Measurements from ENCODE around the gene NR1H2.

Gene NR1H2

DNA sequence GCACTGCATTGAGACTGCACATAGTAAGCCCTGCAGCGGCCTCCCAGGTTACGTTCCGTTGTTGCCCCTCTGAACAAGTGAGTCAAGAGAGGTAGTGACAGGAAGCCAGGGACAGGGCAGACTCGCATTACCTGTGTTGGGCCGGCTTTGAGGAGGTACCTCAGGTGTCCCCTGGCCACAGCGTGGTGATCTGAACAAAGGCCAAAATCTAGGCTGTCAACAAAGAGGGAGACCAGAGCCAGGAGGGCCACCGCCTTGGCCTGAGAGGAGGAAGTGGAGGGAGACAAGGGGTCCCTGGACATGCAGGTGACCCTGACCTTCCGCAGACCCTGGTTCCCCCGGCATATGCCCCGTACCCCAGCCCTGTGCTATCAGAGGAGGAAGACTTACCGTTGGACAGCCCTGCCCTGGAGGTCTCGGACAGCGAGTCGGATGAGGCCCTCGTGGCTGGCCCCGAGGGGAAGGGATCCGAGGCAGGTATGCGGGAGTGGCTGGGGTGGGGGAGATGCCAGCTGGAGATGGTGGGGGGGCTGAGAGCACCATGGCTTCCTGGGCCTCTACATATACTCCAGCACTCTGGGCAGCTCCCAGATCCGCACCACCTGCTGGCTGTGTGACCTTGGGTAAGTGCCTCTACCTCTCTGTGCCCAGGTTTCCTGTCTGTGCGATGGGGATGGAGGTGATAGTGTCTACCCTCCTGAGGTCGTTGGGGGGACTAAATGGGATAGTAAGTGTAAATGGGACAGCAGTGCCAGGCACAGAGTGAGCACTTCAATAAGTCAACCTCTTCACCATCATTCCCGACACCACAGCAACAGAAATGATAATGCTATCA, 47.2 kb downstream of the NR1H2 start:
- no peak for DNase-seq

DNA sequence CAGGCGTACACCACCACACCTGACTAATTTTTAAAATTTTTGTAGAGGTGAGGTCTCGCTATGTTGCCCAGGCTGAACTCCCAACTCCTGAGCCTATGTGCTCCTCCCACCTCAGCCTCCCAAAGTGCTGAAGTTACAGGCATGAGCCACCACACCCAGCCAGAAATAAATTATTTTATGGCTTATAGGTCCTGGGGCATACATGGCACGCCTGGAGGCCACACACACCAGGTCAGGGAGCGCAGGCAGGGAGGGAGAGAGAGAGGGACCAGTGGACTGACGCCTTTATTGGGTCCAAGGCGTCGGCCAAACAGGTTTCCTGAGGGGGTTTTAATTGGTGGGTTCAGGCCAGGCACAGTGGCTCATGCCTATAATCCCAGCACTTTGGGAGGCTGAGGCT, 49.3 kb downstream of the NR1H2 start:
- DNase-seq = no peak

DNA sequence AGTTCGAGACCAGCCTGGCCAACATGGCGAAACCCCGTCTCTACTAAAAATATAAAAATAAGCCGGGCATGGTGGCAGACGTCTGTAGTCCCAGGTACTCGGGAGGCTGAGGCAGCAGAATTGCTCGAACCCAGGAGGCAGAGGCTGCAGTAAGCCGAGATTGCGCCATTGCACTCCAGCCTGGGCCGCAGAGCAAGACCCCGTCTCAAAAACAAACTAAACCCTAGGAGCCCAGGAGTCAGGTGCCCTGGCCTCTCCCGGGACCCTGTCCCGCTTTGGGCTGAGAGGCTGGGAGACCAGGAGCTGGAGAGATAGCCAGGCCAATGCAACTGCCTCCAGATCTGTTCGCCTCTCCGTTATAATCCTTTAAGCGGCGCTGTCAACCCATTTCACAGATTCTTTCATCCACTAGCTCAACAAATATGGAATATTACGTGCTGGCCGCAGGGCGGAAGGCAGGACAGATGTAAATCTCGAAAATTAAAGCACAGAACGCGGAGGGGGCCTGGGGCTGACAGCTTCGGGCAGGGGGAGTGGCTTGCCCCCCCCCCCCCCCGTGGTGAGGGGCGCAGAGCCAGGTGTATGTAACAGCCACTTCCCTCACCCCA, 51.2 kb downstream of the NR1H2 start:
- DNase-seq = peak in 1 of 4 experiments; percentile 6

DNA sequence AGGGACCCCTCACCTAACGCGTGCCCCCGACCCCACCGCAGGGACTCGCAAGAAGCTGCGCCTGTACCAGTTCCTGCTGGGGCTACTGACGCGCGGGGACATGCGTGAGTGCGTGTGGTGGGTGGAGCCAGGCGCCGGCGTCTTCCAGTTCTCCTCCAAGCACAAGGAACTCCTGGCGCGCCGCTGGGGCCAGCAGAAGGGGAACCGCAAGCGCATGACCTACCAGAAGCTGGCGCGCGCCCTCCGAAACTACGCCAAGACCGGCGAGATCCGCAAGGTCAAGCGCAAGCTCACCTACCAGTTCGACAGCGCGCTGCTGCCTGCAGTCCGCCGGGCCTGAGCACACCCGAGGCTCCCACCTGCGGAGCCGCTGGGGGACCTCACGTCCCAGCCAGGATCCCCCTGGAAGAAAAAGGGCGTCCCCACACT, 51.8 kb downstream of the NR1H2 start:
- peak; percentile 95 to 99 (median 98) for DNase-seq

DNA sequence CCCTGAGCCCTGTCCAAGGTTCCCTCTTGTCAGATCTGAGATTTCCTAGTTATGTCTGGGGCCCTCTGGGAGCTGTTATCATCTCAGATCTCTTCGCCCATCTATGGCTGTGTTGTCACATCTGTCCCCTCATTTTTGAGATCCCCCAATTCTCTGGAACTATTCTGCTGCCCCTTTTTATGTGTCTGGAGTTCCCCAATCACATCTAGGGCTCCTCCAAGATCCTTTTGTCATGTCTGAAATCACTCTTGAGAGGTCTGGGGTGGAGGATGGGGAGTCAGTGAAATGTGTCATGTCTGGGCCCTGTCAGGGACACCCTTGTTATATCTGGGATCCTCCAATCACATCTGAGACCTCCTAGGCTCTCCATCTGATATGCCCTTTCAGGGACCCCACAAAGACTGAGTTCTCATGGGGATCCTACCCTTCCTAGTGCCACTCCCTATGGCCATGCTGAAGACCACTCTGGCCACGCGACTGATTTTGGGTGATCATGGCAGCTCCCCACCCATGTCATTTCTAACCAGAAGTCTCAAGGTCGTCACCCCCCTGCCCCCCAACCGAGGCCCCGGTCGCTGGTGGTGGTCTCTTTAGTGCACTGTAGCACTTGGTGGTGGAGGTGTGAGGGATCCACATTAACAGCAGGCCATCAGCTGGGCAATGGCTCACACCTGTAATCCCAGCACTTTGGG, 52.7 kb downstream of the NR1H2 start:
- no peak for DNase-seq

DNA sequence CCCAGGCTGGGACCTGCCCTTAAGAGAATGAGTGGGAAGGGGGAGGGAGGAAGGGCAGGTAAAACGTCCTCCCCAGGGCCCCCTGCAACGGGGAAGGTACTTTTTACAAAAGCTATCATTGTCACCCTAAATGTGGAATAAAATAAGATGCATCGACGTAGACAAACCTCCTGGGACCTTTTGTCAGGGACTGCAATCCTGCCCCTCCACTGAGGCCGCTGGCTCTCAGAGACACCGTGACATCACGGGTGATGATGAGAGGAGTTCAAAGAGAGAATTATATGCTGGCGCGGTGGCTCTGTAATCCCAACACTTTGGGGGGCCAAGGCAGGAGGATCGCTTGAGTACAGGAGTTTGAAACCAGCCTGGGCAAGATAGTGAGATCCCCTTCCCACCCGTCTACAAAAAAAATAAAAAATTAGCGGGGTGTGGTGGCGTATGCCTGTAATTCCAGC, 54.7 kb downstream of the NR1H2 start:
- no peak for DNase-seq

DNA sequence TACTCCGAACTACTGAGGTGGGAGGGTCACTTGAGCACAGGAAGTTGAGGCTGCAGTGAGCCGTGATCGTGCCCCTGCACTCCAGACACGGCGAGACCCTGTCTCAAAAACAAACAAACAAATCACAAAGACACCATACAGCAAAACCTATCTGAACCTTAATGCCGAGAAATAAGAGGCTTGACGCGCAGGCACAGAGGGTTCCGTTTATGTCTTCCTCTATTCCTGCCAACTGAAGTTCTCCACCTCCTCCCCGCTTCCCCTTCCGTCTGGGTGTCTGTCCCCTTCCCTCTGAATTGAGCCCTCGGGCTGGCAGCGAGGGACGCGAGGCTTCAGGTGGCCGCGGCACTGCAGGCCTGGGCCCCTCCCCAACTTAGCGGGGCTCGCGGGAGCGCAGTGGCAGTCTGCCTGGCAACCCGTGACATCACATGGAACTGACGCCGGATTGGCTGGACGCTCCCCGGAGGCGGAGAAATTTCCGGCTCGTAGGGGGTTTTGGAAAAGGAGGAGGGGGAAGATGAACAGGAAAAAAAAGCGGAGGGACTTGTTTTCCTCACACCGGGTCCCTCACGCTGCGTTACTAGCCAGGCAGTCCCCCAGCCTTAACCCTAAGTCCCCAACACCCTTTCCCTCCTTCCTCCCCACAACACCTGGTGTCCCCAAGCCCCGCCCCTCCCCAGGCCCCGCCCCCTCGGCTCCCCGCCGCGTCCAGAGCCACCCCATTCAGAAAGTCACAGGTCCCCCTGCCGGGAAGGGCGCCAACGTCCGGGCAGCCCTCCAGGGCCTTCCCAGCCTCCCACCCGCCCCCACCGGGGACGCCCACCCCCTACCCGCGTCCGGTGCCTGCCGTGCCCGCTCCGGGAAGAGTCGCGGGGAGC, 55.3 kb downstream of the NR1H2 start:
- DNase-seq = peak; percentile 83 to 91 (median 90)

DNA sequence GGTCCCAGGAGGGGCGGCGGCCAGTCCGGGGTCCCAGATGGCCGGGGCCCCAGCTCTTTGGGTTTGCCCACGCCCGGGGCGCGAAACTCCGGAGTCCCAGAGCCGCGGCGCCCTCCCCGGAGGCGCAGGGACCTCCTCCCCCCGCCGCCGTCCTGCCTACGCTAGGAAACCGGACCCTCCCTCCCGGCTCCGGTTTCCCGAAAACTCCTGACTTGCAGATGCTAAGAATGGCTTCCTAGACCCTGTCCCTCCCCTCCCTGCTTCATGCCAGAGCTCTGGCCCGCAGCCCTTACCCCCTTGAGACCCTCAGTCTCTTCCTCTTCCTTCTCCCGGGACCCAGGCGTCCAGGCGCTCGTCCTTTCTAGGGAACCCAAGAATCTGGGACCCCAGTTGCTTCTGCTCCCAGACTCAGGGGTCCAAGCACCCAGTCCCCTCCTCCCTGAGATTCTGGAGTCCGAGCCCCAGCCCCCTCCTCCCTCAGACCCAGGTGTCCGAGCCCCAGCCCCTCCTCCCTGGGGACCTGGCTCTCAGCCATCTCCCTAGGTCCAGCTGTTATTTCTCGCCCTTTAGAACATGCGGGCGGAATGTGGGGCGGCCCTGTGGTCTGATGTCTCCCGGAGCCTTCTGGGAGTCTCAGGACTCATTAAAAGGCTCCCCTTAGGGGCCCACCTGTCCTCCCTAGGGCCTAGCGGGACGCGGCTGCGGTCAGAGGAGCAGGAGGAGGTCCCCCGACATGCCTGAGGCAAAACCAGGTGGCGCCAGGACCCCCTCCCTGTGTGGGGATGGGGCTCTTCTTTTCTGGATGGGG, 56.2 kb downstream of the NR1H2 start, which contains the start of gene MYBPC2:
Gene MYBPC2, plus strand, starts transcription at position 672 of the 808 bp plus-strand sequence. Its CDS starts 62 bp downstream, at position 734.
- peak; percentile 14 to 51 (median 30) for DNase-seq
